NCI-H345 treated with DMSO at 0.1 percent for 48 hours (cell line): ENCODE results near the gene UGT1A6.

Experiments
- DNase-seq: peaks from one replicate; lab custom pipeline; 2025; ENCODE audit not compliant: unreplicated experiment; lab: John Stamatoyannopoulos, UW

The UGT1A6 gene

DNA sequence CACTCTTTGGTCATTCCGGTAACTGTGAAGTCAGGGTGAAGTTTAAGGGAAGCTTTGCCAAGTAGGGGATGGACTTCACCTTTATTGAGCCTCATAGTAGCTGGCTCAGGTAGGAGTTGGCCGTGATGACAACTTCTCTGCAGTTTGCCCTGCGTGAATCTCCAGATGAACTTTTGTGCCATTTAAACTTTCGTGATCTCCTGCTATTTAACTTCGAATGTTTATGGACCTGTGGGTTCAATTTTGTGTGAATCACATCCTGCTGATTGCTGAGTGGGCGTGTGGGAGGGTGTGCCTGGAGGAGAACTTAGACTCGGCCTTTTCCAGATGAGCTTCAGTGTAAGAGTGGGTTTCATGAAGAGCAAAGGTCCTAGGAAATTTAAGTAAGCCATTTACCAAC is 71.6 kb downstream of the UGT1A6 start:
- no peak for DNase-seq

GRCh38 chr2:233764761-233765160 is 72.1 kb downstream of the UGT1A6 start:
- no peak for DNase-seq

DNA sequence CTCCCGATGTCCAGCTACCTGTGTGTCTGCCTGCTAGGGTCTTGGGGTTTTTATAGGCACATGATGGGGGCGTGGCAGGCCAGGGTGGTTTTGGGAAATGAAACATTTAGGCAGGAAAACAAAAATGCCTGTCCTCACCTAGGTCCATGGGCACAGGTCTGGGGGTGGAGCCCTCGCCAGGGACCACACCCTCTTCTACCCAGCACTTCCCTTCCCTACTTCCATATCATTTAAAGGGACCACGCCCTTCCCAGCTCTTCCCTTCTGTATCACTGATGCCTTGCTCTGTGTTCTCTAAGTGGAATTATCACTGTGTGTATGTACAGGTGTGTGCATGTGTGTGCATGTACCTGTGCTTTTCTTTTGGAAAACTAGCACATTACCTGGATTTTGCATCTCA is 73.7 kb downstream of the UGT1A6 start:
- DNase-seq, result no peak

DNA sequence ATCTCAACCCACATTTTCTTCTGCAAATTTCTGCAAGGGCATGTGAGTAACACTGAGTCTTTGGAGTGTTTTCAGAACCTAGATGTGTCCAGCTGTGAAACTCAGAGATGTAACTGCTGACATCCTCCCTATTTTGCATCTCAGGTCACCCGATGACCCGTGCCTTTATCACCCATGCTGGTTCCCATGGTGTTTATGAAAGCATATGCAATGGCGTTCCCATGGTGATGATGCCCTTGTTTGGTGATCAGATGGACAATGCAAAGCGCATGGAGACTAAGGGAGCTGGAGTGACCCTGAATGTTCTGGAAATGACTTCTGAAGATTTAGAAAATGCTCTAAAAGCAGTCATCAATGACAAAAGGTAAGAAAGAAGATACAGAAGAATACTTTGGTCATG is 75.4 kb downstream of the UGT1A6 start:
- no peak for DNase-seq

GRCh38 chr2:233769260-233769659 is 76.6 kb downstream of the UGT1A6 start:
- no peak for DNase-seq

DNA sequence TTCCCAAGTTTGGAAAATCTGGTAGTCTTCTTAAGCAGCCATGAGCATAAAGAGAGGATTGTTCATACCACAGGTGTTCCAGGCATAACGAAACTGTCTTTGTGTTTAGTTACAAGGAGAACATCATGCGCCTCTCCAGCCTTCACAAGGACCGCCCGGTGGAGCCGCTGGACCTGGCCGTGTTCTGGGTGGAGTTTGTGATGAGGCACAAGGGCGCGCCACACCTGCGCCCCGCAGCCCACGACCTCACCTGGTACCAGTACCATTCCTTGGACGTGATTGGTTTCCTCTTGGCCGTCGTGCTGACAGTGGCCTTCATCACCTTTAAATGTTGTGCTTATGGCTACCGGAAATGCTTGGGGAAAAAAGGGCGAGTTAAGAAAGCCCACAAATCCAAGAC is 79.5 kb downstream of the UGT1A6 start:
- no peak for DNase-seq

DNA sequence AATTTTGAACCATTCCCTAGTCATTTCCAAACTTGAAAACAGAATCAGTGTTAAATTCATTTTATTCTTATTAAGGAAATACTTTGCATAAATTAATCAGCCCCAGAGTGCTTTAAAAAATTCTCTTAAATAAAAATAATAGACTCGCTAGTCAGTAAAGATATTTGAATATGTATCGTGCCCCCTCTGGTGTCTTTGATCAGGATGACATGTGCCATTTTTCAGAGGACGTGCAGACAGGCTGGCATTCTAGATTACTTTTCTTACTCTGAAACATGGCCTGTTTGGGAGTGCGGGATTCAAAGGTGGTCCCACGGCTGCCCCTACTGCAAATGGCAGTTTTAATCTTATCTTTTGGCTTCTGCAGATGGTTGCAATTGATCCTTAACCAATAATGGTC is 79.9 kb downstream of the UGT1A6 start:
- no peak for DNase-seq

DNA sequence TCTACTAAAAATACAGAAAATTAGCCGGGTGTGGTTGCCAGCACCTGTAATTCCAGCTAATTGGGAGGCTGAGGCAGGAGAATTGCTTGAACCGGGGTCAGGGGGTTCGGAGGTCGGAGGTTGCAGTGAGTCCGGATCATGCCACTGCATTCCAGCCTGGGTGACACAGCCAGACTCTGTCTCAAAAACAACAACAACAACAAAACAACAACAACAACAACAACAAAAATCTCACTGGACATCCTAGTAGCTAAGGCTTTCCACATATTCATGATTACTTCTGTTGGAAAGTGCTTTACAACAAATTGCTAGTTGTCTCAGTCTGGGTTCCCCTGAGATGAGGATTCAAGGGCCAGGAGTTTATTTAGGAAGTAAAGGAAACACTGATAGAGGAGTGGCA is 81.2 kb downstream of the UGT1A6 start:
- DNase-seq, result no peak

- no peak for DNase-seq
These were observed 82.7 kb downstream of the UGT1A6 start for GRCh38 chr2:233775414-233775813.

DNA sequence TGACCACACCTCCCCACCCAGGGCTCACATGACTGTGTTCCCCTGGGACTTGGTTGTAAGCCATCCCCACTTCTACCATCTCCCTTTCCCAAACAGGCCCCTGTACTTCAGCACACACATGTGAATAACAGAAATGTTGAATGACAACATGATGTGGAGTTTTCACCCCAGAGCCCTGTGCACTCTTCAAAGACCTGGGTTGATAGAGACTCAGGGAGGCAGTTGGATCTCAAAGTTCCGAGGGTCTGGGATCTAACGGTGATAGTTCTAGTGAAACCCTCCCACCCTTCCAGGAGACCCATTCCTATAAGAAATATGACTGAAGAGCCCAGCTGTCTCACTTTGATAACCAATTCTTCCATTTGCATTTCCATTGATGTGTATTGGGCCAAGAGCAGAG is 85.3 kb downstream of the UGT1A6 start, which contains the start of gene MROH2A:
MROH2A (plus strand) TSS at position 301 of the 400 bp plus-strand sequence. CDS start 1,029 bp downstream, outside the sequence.
- no peak for DNase-seq

DNA sequence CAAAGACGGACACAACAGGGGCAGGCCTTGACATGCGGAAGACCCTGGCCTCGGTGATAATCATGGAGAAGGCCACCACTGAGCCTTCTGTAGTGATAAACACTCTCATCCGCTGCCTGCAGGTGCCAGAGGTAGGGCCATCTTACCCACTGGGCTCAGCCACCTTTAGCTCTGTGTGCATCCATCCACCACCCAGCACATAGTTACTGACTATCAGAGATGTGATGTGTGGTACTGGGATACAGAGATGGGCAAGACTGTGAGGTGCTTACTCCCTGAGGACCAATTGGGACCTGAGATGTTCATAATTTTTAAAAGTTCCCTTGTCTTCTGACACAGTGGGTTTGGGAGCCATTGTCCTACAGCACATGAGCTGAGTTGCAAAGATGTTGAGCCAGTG is 87.0 kb downstream of the UGT1A6 start:
- DNase-seq, result no peak

DNA sequence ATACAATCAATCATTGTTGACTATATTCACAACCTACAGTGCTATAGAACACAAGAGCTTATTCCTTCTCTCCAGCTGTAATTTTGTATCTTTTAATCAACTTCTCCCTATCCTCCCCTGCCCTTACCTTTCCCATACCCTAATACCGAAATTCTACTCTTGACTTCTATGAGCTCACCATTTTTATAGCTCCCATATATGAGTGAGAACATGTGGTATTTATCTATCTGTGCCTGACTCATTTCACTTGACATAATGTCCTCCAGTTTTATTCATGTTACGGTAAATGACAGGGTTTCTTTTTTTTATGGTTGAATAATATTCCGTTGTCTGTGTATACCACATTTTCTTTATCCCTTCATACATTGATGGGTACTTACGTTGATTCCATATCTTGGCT is 88.1 kb downstream of the UGT1A6 start:
- no peak for DNase-seq

GRCh38 chr2:233789554-233789953 is 96.9 kb downstream of the UGT1A6 start:
- DNase-seq, result no peak

GRCh38 chr2:233791151-233791882 is 98.6 kb downstream of the UGT1A6 start:
- DNase-seq, result no peak

DNA sequence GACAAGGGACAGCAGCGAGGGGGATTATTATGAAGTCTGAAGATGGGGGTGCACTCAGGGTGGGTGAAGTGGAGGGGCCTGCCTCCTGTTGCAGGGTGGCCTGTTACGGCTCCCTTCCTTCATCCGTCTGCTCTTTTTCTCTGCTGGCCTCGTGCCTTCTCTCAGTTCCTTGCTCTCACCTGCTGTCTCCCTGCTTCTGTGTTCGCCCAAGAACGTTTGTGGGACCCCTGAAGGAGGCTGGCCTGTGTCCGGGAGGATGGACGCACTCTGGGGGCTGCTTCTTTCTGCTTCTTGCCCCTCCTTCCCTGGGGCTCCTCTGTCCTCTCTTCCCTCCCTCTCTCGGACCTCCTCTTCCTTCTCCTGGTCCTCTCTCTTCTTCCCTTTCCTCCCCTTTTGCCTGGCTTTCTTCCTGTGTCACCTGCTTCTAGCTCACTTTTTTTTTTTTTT is 99.2 kb downstream of the UGT1A6 start:
- DNase-seq, result no peak

DNA sequence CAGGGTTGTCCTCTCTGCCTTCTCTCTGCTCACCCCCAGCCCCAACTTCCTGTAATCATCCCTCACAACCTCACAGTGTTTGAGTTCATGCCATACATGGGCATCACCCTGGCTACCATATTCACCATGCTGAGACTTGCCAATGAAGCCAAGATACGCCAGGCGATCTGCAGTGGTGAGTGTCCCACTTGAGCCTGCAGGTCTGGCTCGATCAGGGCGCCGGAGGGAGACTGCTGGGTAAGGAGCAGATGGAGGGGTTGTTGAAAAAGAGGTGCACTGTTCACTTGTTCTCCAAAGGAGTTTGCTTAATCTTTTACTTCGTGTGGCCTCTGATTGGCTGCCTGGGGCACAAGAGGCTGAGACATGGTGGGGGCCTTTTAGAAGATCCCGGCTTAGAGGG is 100.0 kb downstream of the UGT1A6 start:
- DNase-seq, result no peak

DNA sequence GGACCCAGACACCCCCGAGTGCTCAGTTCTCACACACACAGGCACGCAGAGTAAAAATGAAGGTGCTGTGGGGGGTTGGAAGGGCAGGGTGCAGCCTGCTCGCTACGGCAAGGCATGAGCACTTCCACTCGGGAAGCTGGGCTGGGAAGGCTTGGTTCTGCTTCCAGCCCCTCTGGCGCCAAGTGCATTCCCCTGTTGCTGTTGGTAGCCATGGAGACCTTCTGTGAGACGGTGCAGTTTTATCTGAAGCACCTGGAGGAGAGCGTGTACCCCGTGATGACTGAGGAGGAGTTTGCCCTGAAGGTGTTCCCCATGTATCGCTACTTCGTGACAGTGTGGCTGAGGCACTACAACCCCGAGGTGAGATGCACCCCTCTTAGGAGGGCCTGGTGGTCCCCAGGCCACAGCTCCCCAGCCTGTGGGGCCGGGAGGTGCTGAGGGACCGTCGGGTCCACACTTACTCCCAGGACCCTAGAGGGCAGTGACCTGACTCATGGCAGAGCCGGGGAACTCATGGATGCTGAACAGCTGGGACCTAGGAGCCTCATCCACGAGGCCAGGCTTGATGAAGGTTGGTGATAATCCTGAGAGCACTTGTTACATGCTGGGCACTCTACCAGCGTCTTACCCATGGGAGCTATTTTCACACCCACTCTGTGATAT is 100.9 kb downstream of the UGT1A6 start:
- no peak for DNase-seq

- DNase-seq, result no peak
These were observed 101.5 kb downstream of the UGT1A6 start for GRCh38 chr2:233794128-233794658.

- no peak for DNase-seq
These were observed 103.1 kb downstream of the UGT1A6 start for GRCh38 chr2:233795735-233796171.

- no peak for DNase-seq
These were observed 103.6 kb downstream of the UGT1A6 start for GRCh38 chr2:233796254-233796653.

DNA sequence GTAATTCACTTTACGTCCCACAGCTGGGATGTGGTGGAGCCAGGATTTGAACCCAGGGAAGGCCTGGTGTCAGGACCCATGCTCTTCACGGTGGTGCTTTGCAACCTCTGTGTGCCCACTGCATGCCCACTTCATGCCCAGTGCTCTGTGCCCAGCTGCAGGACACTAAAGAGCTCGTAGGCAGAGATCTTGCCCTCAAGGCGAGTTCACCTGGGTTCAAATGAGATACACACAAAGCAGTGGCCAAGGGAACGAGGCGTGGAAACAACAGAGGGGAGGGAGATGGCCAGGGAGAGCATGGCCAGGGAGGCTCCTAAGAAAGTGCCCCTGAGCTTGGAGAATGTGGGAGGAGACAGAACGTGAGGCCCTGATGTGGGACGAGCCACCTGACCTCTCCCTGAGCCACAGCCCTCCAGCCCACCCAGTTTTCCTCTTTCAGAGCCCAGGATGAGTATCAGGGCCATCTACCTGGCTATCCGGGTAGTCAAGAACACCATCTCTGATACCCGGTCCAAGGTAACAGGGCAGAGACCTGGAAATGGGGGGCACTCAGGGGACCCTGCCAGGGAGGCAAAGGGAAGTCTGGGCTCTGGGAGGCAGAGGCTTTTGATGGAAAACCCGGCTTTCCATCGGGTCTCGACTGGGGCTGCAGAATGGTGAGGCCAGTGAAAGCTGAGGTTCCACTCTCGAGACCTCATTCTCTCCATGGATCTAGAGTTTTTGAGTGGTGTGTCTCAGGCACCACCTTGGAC is 105.8 kb downstream of the UGT1A6 start:
- no peak for DNase-seq
